ENCODE results near the gene NCAPH2.

Gene NCAPH2

GRCh38 chr22:50502628-50503474 lies 5.2 kb upstream of the NCAPH2 start:
- H3K27ac ChIP-seq = no peak overlapping the region

GRCh38 chr22:50503475-50504145 lies 4.4 kb upstream of the NCAPH2 start:
- H3K9me3 ChIP-seq (ENCODE audit: severe bottlenecking) = no peaks in the 10 kb centered on the region
- H3K36me3 ChIP-seq = peaks cover 32% of the 10 kb centered on the region
- TF ChIP-seq CTCF (IDR thresholded peaks at IDR 0.05; ENCODE audit: low read depth, low read length) = 0 out of 2 replicates have a peak, but pooled peaks have one; percentile 20
- DNase-seq = no peak
- no peak overlapping the region for H3K4me3 ChIP-seq (ENCODE audit: low read depth, low read length)
- H3K27me3 ChIP-seq (ENCODE audit: insufficient read depth, low read depth, severe bottlenecking) = no peaks in the 10 kb centered on the region
- H3K27ac ChIP-seq = no peak overlapping the region

More at GRCh38 chr22:50502628-50503474, 5.2 kb upstream of the NCAPH2 start:
- TF ChIP-seq CTCF (IDR thresholded peaks at IDR 0.05; ENCODE audit: low read depth, low read length) = no peak
- H3K4me3 ChIP-seq (ENCODE audit: low read depth, low read length) = no peak overlapping the region
- peaks cover 32% of the 10 kb centered on the region for H3K36me3 ChIP-seq
- no peaks in the 10 kb centered on the region for H3K9me3 ChIP-seq (ENCODE audit: severe bottlenecking)
- no peaks in the 10 kb centered on the region for H3K27me3 ChIP-seq (ENCODE audit: insufficient read depth, low read depth, severe bottlenecking)
- no peak for DNase-seq

- Histone ChIP-seq H3K36me3 (peaks cover 37% of the 10 kb centered on the region), H3K9me3 (ENCODE audit: severe bottlenecking) (no peaks in the 10 kb centered on the region), H3K4me3 (ENCODE audit: low read depth, low read length) (no peak overlapping the region), H3K27me3 (ENCODE audit: insufficient read depth, low read depth, severe bottlenecking) (no peaks in the 10 kb centered on the region), H3K27ac (no peak overlapping the region)
- no peak for TF ChIP-seq CTCF (IDR thresholded peaks at IDR 0.05; ENCODE audit: low read depth, low read length)
- no peak for DNase-seq
Measured at GRCh38 chr22:50504369-50505211, 3.4 kb upstream of the NCAPH2 start.

GRCh38 chr22:50505276-50505775 lies 2.7 kb upstream of the NCAPH2 start:
- Histone ChIP-seq H3K4me3 (ENCODE audit: low read depth, low read length) (no peak overlapping the region), H3K36me3 (peaks cover 44% of the 10 kb centered on the region), H3K27ac (no peak overlapping the region), H3K27me3 (ENCODE audit: insufficient read depth, low read depth, severe bottlenecking) (no peaks in the 10 kb centered on the region), H3K9me3 (ENCODE audit: severe bottlenecking) (no peaks in the 10 kb centered on the region)
- TF ChIP-seq CTCF (IDR thresholded peaks at IDR 0.05; ENCODE audit: low read depth, low read length) = no peak
- no peak for DNase-seq

- Histone ChIP-seq H3K4me3 (ENCODE audit: low read depth, low read length) (no peak overlapping the region; the same call in 1 of the 2 replicates), H3K27me3 (ENCODE audit: insufficient read depth, low read depth, severe bottlenecking) (no peaks in the 10 kb centered on the region), H3K27ac (peak overlapping the region; percentile 43), H3K36me3 (peaks cover 50% of the 10 kb centered on the region), H3K9me3 (ENCODE audit: severe bottlenecking) (no peaks in the 10 kb centered on the region)
- no peak for DNase-seq
- no peak for TF ChIP-seq CTCF (IDR thresholded peaks at IDR 0.05; ENCODE audit: low read depth, low read length)
Measured at GRCh38 chr22:50505776-50506610, 2.0 kb upstream of the NCAPH2 start.

Measured in WERI-Rb-1 (cell line).